OCI-LY1 (cell line): ENCODE measurements around the gene KCTD2.

Experiments
- CTCF ChIP-seq: fragments of 200-600 bp; sonication (generic), shearing (Covaris generic); IDR thresholded peaks from 2 replicates; pipeline ENCODE4 v1.5.1; 2017; ENCODE audit warnings: mild to moderate bottlenecking, antibody characterized with exemption, low read length, moderate library complexity, mixed read lengths
- EZH2 ChIP-seq: fragments of 200-600 bp; sonication (generic), shearing (Covaris generic); IDR thresholded peaks from 2 replicates; pipeline ENCODE4 v1.8.0; 2017; ENCODE audit warnings: borderline replicate concordance, mixed run types, mild to moderate bottlenecking, antibody characterized with exemption, low read length, moderate library complexity, mixed read lengths

GRCh38 chr17:75073618-75074047 lies 26.6 kb downstream of the KCTD2 start:
- TF ChIP-seq CTCF, result no peak
- no peak for TF ChIP-seq EZH2
